Esophagus squamous epithelium (tissue), 5 donors: ENCODE measurements around the gene DOC2B. TPM values are rescaled to one million over a fixed set of nuclear protein-coding genes. Genes with fewer than 3 reads are reported as not detected.

Source experiments
- DNase-seq: peaks from one replicate; lab custom pipeline; 2025; lab: John Stamatoyannopoulos, UW
- H3K27ac ChIP-seq, 4 donors: fragments of 200-600 bp; sonication (generic); one replicate each; pipeline ENCODE4 v1.5.1; 2016 to 2019; ENCODE audit warnings: mild to moderate bottlenecking in 1 of 4
- H3K27me3 ChIP-seq, 4 donors: fragments of 200-600 bp; sonication (generic); 1 replicate in 3 of 4; 2 replicates in 1 of 4; pipeline versions ENCODE4 v1.5.1 to v1.6.0; 2017 to 2021; ENCODE audit warnings: antibody characterized with exemption in 1 of 4
- H3K36me3 ChIP-seq, 3 donors: fragments of 200-600 bp; sonication (generic); one replicate each; pipeline ENCODE4 v1.5.1; 2016 to 2019
- H3K4me1 ChIP-seq, 3 donors: fragments of 200-600 bp; sonication (generic); one replicate each; pipeline ENCODE4 v1.5.1; 2017 to 2019
- H3K4me3 ChIP-seq, 4 donors: fragments of 200-600 bp; sonication (generic); 1 replicate in 3 of 4; 2 replicates in 1 of 4; pipeline ENCODE4 v1.5.1; 2016 to 2019; ENCODE audit warnings: mild to moderate bottlenecking in 2 of 4, moderate library complexity in 1 of 4
- H3K9me3 ChIP-seq, 3 donors: fragments of 200-600 bp; sonication (generic); one replicate each; pipeline ENCODE4 v1.5.1; 2016 to 2019
- CTCF ChIP-seq, 6 experiments: fragments of 450-650 bp in 4 of 6; fragments of 200-600 bp in 2 of 6; sonication (generic) in 2 of 6; IDR thresholded peaks; one replicate each; pipeline ENCODE4 v1.5.1; 2016 to 2019; ENCODE audit warnings: antibody characterized with exemption in 6 of 6, mild to moderate bottlenecking in 4 of 6, moderate library complexity in 4 of 6
- POLR2A ChIP-seq, 4 donors: fragments of 450-650 bp; IDR thresholded peaks; one replicate each; pipeline ENCODE4 v1.6.1; 2017; ENCODE audit warnings: antibody characterized with exemption in 4 of 4, mild to moderate bottlenecking in 4 of 4, moderate library complexity in 3 of 4
- WGBS, 2 donors: methylation state at CpG; one replicate each; pipeline ENCODE4 v1.1.5; 2018; 5-methylcytosine and 5-hydroxymethylcytosine counted together
- intact Hi-C: fragments of 100-400 bp; cut with DNase I; formaldehyde crosslinking; loops from one replicate; pipeline ENCODE4 v1.15.0; 2022
- total RNA-seq, 4 donors: library from RNA; depleted of rRNA; stranded (reverse); fragments of >200 nt; gene quantifications; one replicate each; pipeline ENCODE4 v1.1.0, GENCODE V29; 2016
- donor health status: DM: yes; HTN: yes; CAD: no.

The DOC2B gene
- total RNA-seq, 4 donors from 2014 or later: 8.4 to 44.9 (median 26.2) TPM

- DNase-seq: no peak
- 71 to 77% methylated on average over 7 of the region's 7 CpGs for whole genome bisulfite sequencing, 2 donors
- no peaks in the 10 kb centered on the region for H3K36me3 ChIP-seq
- H3K27me3 ChIP-seq: peaks cover 0 to 18% (median 0%) of the 10 kb centered on the region in 4 donors
- TF ChIP-seq POLR2A (IDR thresholded peaks at IDR 0.05) (no peak), CTCF (IDR thresholded peaks at IDR 0.05) (no peak)
- intact Hi-C loops: no loop called here
- no peak overlapping the region for H3K4me3 ChIP-seq
- no peaks in the 10 kb centered on the region for H3K9me3 ChIP-seq
- H3K27ac ChIP-seq: no peak overlapping the region
- H3K4me1 ChIP-seq: peaks cover 0 to 30% (median 26%) of the 10 kb centered on the region in 3 donors
Observed at GRCh38 chr17:189444-189843, 8.0 kb upstream of the DOC2B start.

- Histone ChIP-seq H3K27me3 (peaks cover 0 to 31% (median 0%) of the 10 kb centered on the region in 4 donors), H3K27ac (no peak overlapping the region), H3K4me1 (peaks cover 1 to 53% (median 47%) of the 10 kb centered on the region in 3 donors), H3K9me3 (no peaks in the 10 kb centered on the region), H3K4me3 (no peak overlapping the region), H3K36me3 (no peaks in the 10 kb centered on the region)
- TF ChIP-seq POLR2A (IDR thresholded peaks at IDR 0.05): no peak
- TF ChIP-seq CTCF (IDR thresholded peaks at IDR 0.05): no peak
- 23 to 39% methylated on average over 2 of the region's 2 CpGs for WGBS, 2 donors
- intact Hi-C loops: no loop called here
- no peak for DNase-seq
Observed at GRCh38 chr17:187130-187529, 5.7 kb upstream of the DOC2B start.

- WGBS, 2 donors: 38 to 51% methylated on average over 12 to 14 of the region's 14 CpGs
- Histone ChIP-seq H3K4me1 (peaks cover 9 to 64% (median 48%) of the 10 kb centered on the region in 3 donors), H3K9me3 (no peaks in the 10 kb centered on the region), H3K27me3 (peaks cover 0 to 45% (median 0%) of the 10 kb centered on the region in 4 donors), H3K36me3 (no peaks in the 10 kb centered on the region), H3K4me3 (no peak overlapping the region), H3K27ac (peak overlapping the region in 3 of 4 donors; percentile 1 to 51 (median 50))
- intact Hi-C loops: no loop called here
- TF ChIP-seq CTCF (IDR thresholded peaks at IDR 0.05): no peak
- no peak for TF ChIP-seq POLR2A (IDR thresholded peaks at IDR 0.05)
- no peak for DNase-seq
Observed at GRCh38 chr17:185445-186138, 4.1 kb upstream of the DOC2B start.

- TF ChIP-seq CTCF (IDR thresholded peaks at IDR 0.05): no peak
- TF ChIP-seq POLR2A (IDR thresholded peaks at IDR 0.05): no peak
- Histone ChIP-seq H3K36me3 (no peaks in the 10 kb centered on the region), H3K27ac (no peak overlapping the region), H3K4me1 (peaks cover 25 to 89% (median 63%) of the 10 kb centered on the region in 3 donors), H3K27me3 (peaks cover 0 to 71% (median 0%) of the 10 kb centered on the region in 4 donors), H3K9me3 (no peaks in the 10 kb centered on the region), H3K4me3 (no peak overlapping the region)
- DNase-seq: no peak
- WGBS, 2 donors: 38 to 64% methylated on average over 2 to 6 of the region's 8 CpGs
- intact Hi-C loops: no loop called here
Observed at GRCh38 chr17:183021-183420, 1.6 kb upstream of the DOC2B start.

GRCh38 chr17:182050-182751 lies 751 bp upstream of the DOC2B start:
- Histone ChIP-seq H3K4me3 (peak overlapping the region; percentile 31 to 79 (median 49)), H3K27me3 (peaks cover 0 to 77% (median 0%) of the 10 kb centered on the region in 4 donors), H3K9me3 (no peaks in the 10 kb centered on the region), H3K27ac (peak overlapping the region in 3 of 4 donors; percentile 24 to 84 (median 83)), H3K36me3 (no peaks in the 10 kb centered on the region), H3K4me1 (peaks cover 25 to 87% (median 61%) of the 10 kb centered on the region in 3 donors)
- WGBS, 2 donors: 28 to 50% methylated on average over 2 to 6 of the region's 18 CpGs
- intact Hi-C loops: no loop called here
- TF ChIP-seq CTCF (IDR thresholded peaks at IDR 0.05) (no peak), POLR2A (IDR thresholded peaks at IDR 0.05) (no peak)
- no peak for DNase-seq
